COLO668 (cell line): ENCODE measurements around the gene SF3B4.
A peak's percentile ranks its signal among the peaks of the same experiment; 100 is the strongest.
"Not testable (repeated sequence)": the region's sequence is repeated elsewhere in the genome, so short reads cannot be mapped to it uniquely, and the experiment has no call there.

Experiments used
- DNase-seq: peaks from one replicate; lab custom pipeline; 2025; ENCODE audit not compliant: unreplicated experiment; lab: John Stamatoyannopoulos, UW

Gene SF3B4

GRCh38 chr1:149888247-149888998, 39.2 kb downstream of the SF3B4 start:
- peak; percentile 77 for DNase-seq

GRCh38 chr1:149887456-149888246, 40.0 kb downstream of the SF3B4 start:
- DNase-seq: peak; percentile 87

GRCh38 chr1:149887196-149887455, 40.5 kb downstream of the SF3B4 start:
- not testable (repeated sequence) for DNase-seq

GRCh38 chr1:149886396-149887195, 41.0 kb downstream of the SF3B4 start:
- DNase-seq: peak; percentile 93

- DNase-seq: not testable (repeated sequence)
These were observed 41.5 kb downstream of the SF3B4 start for GRCh38 chr1:149886121-149886395.

- peak; percentile 89 for DNase-seq
These were observed 42.1 kb downstream of the SF3B4 start for GRCh38 chr1:149885339-149886120.

GRCh38 chr1:149884433-149885338, 42.9 kb downstream of the SF3B4 start:
- peak; percentile 34 for DNase-seq

- DNase-seq: no peak
These were observed 43.9 kb downstream of the SF3B4 start for GRCh38 chr1:149883598-149884247.

GRCh38 chr1:149881876-149882275, 45.7 kb downstream of the SF3B4 start:
- DNase-seq: no peak

- DNase-seq: no peak
These were observed 48.0 kb downstream of the SF3B4 start for GRCh38 chr1:149879556-149879955.

GRCh38 chr1:149877211-149877946, 50.2 kb downstream of the SF3B4 start:
- DNase-seq: no peak
